ENCODE results near the gene C9orf50.

DNA sequence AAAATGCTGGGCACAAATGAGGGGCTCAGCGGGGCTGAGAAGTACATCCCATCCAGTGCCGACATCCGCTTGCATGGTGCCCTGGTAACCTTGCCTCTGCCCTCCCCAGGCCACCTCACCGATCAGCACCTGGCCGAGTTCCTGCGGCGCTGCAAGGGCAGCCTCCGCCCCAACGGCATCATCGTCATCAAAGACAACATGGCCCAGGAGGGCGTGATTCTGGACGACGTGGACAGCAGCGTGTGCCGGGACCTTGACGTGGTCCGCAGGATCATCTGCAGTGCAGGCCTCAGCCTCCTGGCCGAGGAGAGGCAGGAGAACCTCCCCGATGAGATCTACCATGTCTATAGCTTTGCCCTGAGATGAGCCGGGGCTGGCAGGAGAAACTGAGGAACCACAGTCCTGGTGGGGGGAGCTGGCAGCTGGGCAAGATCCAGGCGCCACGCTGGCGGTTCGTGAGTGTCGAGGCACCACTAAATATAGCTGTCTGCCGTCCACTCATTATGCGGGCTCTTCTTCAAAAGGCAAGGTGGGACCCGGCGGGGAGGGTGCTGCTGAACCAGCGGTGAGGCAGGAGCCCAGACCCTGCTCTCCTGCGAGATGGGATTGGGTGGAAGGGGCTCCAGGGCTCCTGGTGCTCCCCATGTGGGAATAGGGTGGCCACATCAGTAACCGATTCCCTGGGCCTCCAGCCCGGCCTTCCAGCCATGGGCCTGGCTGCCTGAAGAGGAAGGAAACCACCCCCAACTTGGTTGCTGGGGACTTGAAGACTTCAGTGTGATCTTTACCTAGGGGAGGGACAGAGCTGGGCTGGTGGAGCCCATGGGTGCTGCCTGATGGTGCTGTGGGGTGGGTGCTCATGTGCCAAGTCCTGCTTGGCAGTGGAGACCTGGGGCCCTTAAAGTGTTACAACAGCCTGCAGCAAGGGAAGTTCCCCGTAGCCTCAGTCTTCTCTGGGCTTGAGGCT is 14.5 kb upstream of the C9orf50 start:
- TF ChIP-seq, protein P1, sequence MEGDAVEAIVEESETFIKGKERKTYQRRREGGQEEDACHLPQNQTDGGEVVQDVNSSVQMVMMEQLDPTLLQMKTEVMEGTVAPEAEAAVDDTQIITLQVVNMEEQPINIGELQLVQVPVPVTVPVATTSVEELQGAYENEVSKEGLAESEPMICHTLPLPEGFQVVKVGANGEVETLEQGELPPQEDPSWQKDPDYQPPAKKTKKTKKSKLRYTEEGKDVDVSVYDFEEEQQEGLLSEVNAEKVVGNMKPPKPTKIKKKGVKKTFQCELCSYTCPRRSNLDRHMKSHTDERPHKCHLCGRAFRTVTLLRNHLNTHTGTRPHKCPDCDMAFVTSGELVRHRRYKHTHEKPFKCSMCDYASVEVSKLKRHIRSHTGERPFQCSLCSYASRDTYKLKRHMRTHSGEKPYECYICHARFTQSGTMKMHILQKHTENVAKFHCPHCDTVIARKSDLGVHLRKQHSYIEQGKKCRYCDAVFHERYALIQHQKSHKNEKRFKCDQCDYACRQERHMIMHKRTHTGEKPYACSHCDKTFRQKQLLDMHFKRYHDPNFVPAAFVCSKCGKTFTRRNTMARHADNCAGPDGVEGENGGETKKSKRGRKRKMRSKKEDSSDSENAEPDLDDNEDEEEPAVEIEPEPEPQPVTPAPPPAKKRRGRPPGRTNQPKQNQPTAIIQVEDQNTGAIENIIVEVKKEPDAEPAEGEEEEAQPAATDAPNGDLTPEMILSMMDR (IDR thresholded peaks at IDR 0.05): no peak
- TF ChIP-seq EZH2 (IDR thresholded peaks at IDR 0.05; ENCODE audit: borderline replicate concordance, insufficient read depth, low read depth, low read length, poor library complexity, severe bottlenecking): no peak

All from B cell (primary cell).